Ascending aorta (tissue), 2 donors: ENCODE measurements around the gene RPS26. TPM values are rescaled to one million over a fixed set of nuclear protein-coding genes. Genes with fewer than 3 reads are reported as not detected.

Experiments
- DNase-seq, 2 donors: peaks; one replicate each; pipeline ENCODE4 v3.0.0-alpha.2; 2019; ENCODE audit warnings: low spot score in 2 of 2
- H3K27ac ChIP-seq, 2 donors: fragments of 200-600 bp; sonication (generic); one replicate each; pipeline ENCODE4 v1.5.1; 2016 to 2017; ENCODE audit warnings: mild to moderate bottlenecking in 1 of 2
- H3K27me3 ChIP-seq: fragments of 200-600 bp; sonication (generic); one replicate; pipeline ENCODE4 v1.5.1; 2017
- H3K36me3 ChIP-seq, 2 donors: fragments of 200-600 bp; sonication (generic); one replicate each; pipeline ENCODE4 v1.5.1; 2016
- H3K4me1 ChIP-seq, 2 donors: fragments of 200-600 bp; sonication (generic); one replicate each; pipeline ENCODE4 v1.5.1; 2016 to 2017; ENCODE audit warnings: mild to moderate bottlenecking in 1 of 2
- H3K4me3 ChIP-seq, 2 donors: fragments of 200-600 bp; sonication (generic); one replicate each; pipeline ENCODE4 v1.5.1; 2016 to 2017; ENCODE audit warnings: mild to moderate bottlenecking in 1 of 2
- H3K9me3 ChIP-seq, 2 donors: fragments of 200-600 bp; sonication (generic); one replicate each; pipeline ENCODE4 v1.5.1; 2016
- intact Hi-C: fragments of 100-400 bp; cut with DNase I; formaldehyde crosslinking; loops from one replicate; pipeline ENCODE4 v1.15.1; 2023
- total RNA-seq: library from RNA; depleted of rRNA; stranded (reverse); fragments of >200 nt; gene quantifications from one replicate; pipeline ENCODE4 v1.1.0, GENCODE V29; 2016
- TF ChIP-seq, protein P1 (sequence below), 3 experiments: fragments of 200-600 bp in 2 of 3; fragments of 450-650 bp in 1 of 3; sonication (generic) in 2 of 3; IDR thresholded peaks; one replicate each; pipeline ENCODE4 v1.5.1; 2016 to 2019; ENCODE audit warnings: antibody characterized with exemption in 3 of 3, mild to moderate bottlenecking in 1 of 3, moderate library complexity in 1 of 3

RPS26 gene
- 877 TPM for total RNA-seq

DNA sequence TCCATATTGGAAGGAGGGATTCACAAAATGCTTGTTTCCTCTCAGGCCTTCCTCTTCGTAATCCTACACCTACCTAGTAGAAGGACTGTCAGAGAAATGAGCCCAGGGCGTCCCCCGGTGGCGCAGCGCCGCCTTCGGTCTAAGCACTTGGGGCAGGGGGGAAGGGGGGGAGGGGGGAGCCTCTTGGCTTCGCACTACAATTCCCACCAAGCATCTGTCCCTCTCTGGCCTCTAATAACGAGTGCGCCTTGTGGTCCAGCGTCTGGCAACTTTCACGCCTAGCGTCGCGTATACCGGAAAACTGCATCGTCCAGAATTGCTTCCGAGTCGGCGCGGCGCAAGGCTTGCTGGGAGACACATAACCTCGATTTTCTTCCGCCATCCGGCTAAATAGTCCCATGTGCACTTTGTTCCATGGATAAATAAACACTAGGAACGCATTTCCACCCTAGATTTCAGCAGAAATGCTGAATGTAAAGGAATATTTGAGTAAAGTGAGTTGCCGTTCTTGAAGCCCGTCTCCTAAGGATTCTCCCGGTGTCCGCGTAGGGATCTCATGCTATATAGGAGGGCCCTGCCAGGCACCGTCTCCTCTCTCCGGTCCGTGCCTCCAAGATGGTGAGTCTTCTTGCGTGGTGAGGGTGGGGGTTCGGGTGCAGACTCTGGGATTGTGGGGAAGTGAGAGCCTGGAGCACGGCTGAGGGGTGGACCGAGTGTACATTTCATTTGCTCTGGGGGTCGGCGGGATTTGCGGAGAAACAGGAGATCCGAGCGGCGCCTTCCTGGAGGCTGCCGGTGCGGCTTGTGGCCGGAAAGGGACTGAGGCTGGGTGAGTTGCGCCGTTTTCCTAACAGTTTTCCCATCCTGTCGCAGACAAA is at the start of gene RPS26:
Gene RPS26 (plus strand): TSS at position 367 of the 878 bp plus-strand sequence. CDS start 249 bp downstream, at position 616.
- Histone ChIP-seq H3K27ac (peak within 1 kb of the TSS; percentile 82 to 93), H3K4me3 (peak within 1 kb of the TSS; percentile 72 to 81), H3K36me3 (peaks cover 18 to 30% of the 10 kb centered on the region in 2 donors), H3K27me3 (no peaks in the 10 kb centered on the region), H3K9me3 (no peaks in the 10 kb centered on the region), H3K4me1 (peaks cover 5 to 11% of the 10 kb centered on the region in 2 donors)
- peak; percentile 92 to 98 for DNase-seq
- TF ChIP-seq, protein P1, sequence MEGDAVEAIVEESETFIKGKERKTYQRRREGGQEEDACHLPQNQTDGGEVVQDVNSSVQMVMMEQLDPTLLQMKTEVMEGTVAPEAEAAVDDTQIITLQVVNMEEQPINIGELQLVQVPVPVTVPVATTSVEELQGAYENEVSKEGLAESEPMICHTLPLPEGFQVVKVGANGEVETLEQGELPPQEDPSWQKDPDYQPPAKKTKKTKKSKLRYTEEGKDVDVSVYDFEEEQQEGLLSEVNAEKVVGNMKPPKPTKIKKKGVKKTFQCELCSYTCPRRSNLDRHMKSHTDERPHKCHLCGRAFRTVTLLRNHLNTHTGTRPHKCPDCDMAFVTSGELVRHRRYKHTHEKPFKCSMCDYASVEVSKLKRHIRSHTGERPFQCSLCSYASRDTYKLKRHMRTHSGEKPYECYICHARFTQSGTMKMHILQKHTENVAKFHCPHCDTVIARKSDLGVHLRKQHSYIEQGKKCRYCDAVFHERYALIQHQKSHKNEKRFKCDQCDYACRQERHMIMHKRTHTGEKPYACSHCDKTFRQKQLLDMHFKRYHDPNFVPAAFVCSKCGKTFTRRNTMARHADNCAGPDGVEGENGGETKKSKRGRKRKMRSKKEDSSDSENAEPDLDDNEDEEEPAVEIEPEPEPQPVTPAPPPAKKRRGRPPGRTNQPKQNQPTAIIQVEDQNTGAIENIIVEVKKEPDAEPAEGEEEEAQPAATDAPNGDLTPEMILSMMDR (IDR thresholded peaks at IDR 0.05): peak in 2 of 3 experiments; percentile 43 to 64
- intact Hi-C loops: loop anchor here (1.0 to 5.0 kb wide), 5 partner anchors 35 to 299 kb away; partner anchors contain the start of genes GDF11, PA2G4, RAB5B and SUOX

DNA sequence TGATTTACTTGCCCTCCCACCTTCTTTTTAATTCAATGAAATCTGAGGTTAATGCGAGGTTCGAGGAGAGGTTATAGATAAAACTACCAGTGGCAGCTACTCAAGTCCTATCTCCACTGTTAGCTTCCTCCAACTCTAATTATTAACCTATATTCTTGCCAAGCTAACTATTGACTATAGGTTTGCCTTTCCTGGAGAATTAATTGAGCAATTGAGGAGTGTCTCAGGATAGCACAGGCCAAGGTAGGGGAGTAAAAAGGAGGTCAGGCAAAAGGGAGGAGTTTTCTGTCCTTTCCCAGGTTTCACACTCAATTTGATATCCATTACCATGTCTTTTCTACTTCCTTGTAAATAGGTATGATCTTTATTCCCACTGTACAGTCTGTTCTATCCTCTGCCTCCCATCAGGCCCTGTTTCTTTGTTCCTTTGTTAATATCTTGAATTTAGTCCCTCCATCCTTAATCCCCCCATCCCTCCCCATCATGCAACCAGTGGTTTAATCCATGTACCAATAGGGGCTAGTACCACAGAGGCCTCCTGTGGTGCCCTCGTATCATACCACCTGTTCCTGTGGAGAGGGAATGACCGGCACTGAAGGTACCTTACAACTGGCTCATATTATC is 48.4 kb upstream of the RPS26 start:
- intact Hi-C loops: no loop called here
- no peak overlapping the region for H3K4me3 ChIP-seq
- no peaks in the 10 kb centered on the region for H3K27me3 ChIP-seq
- TF ChIP-seq, protein P1 (IDR thresholded peaks at IDR 0.05): no peak
- peaks cover 52 to 61% of the 10 kb centered on the region in 2 donors for H3K36me3 ChIP-seq
- H3K9me3 ChIP-seq: no peaks in the 10 kb centered on the region
- no peak for DNase-seq
- peaks cover 0 to 5% of the 10 kb centered on the region in 2 donors for H3K4me1 ChIP-seq
- H3K27ac ChIP-seq: no peak overlapping the region

DNA sequence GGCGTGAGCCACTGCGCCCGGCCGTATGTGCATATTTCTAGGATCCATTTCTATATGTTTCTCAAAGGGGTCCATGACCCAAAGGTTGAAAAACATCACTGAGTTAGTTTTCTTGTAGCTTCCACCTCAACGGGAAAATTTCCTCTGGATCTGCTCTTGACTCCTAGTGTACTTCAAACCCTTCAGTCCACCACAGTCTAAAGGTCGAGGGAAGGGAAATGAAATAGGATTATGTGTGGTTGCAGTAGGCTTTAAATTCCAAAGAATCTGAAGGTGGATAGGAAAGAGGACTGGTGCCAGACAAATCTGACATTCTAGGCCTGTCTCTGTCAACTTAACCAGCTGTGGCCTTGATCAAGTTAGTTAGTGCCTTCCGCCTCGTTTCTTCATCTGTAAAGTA is 46.4 kb upstream of the RPS26 start:
- Histone ChIP-seq H3K27me3 (no peaks in the 10 kb centered on the region), H3K9me3 (no peaks in the 10 kb centered on the region), H3K4me3 (no peak overlapping the region), H3K27ac (no peak overlapping the region), H3K4me1 (peaks cover 0 to 5% of the 10 kb centered on the region in 2 donors), H3K36me3 (peaks cover 37 to 42% of the 10 kb centered on the region in 2 donors)
- intact Hi-C loops: no loop called here
- DNase-seq: no peak
- TF ChIP-seq, protein P1 (IDR thresholded peaks at IDR 0.05): no peak

DNA sequence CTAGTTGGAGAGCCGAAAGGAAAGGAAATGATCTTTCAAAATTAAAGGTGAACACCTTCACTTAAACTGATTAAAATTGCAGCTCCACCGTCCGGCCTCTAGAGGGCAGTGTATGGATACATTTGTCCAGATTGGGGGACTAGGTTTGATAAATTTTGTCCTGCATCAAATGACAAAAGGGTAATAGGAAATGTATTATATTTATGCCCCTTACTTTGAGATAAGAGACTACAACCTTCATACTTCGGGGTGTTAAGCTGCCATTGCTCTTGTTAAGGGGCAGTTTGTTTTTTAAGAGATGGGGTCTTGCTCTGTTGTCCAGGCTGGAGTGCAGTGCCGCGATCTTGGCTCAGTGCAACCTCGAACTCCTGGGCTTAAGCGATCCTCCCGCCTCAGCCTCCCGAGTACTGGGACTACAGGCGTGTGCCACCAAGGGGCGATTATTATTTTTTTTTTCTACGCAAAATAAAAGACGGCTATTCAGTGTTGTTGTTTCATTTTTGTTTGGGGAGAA is 45.5 kb upstream of the RPS26 start:
- TF ChIP-seq, protein P1 (IDR thresholded peaks at IDR 0.05): peak; percentile 74 to 82 (median 82)
- intact Hi-C loops: loop anchor here (1.0 to 2.0 kb wide), 3 partner anchors 19 to 123 kb away; partner anchors contain the start of gene ZC3H10
- peaks cover 0 to 5% of the 10 kb centered on the region in 2 donors for H3K4me1 ChIP-seq
- H3K27me3 ChIP-seq: no peaks in the 10 kb centered on the region
- H3K27ac ChIP-seq: peak overlapping the region; percentile 58 to 77
- H3K4me3 ChIP-seq: peak overlapping the region; percentile 70 to 72
- DNase-seq: peak in 1 of 2 donors; percentile 79
- peaks cover 30 to 33% of the 10 kb centered on the region in 2 donors for H3K36me3 ChIP-seq
- no peaks in the 10 kb centered on the region for H3K9me3 ChIP-seq

DNA sequence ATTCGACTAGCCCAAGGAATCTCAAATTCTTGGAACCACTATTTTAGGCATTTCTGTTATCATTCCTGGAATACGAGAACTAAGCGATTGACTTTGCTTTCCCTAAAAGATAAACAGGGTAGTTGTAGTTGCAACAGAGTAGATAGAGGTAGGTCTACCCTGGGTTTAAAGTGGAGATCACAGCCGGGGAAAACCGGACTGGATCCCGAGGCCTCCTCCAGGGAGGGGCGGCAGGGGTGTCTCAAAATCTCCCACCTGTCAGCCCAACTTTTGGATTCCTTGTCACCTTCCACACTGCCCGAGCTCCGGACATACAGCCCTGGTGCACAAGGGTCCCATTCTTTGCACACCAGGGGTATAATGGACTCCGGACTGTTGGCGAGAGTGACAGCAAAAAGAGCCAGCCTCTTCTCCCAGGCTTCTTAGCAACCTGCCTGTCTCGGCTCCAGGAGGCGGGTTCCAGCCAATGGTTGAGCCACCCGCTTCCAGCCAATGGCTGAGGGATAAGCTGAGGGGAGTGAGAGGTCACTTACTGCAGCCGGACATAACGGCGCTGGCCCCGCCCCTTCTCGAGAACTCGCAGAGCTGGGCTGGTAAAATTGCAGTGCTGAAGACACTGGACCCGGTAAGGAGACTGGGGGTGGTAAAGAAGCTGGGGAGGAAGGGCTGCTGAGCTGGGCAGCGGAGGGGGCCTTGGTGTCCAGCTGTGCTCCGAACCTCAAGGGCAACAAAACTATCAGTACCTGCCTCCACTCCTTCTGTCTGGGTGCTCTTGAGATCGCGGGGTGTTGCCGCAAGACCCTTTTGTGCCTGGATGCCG is 44.8 kb upstream of the RPS26 start, which contains the start of gene SUOX:
Gene SUOX (plus strand): TSS at position 562 of the 820 bp plus-strand sequence. CDS start 4,946 bp downstream, outside the sequence.
- Histone ChIP-seq H3K4me3 (peak within 1 kb of the TSS; percentile 70 to 72), H3K4me1 (peaks cover 0 to 5% of the 10 kb centered on the region in 2 donors), H3K36me3 (peaks cover 24 to 28% of the 10 kb centered on the region in 2 donors), H3K27ac (peak within 1 kb of the TSS; percentile 76 to 77), H3K9me3 (no peaks in the 10 kb centered on the region), H3K27me3 (no peaks in the 10 kb centered on the region)
- intact Hi-C loops: loop anchor here (1.0 to 2.0 kb wide), 5 partner anchors 10 to 122 kb away; partner anchors contain the start of genes RPS26 and ZC3H10
- DNase-seq: peak; percentile 96 to 98
- TF ChIP-seq, protein P1 (IDR thresholded peaks at IDR 0.05): no peak
